NCI-H128 (cell line): Measurements from ENCODE around the gene STK32A.

Source experiments
- DNase-seq: peaks from one replicate; lab custom pipeline; 2025; ENCODE audit not compliant: unreplicated experiment; lab: John Stamatoyannopoulos, UW

The STK32A gene

GRCh38 chr5:147413266-147413665, 178.4 kb downstream of the STK32A start:
- no peak for DNase-seq

GRCh38 chr5:147415651-147416050, 180.8 kb downstream of the STK32A start:
- no peak for DNase-seq

GRCh38 chr5:147417135-147417813, 182.4 kb downstream of the STK32A start:
- peak; percentile 63 for DNase-seq

- DNase-seq, result no peak
Measured at GRCh38 chr5:147418613-147419012, 183.8 kb downstream of the STK32A start.

GRCh38 chr5:147426640-147427327, 192.0 kb downstream of the STK32A start:
- DNase-seq, result no peak

- DNase-seq, result no peak
Measured at GRCh38 chr5:147427521-147428401, 192.9 kb downstream of the STK32A start.

- no peak for DNase-seq
Measured at GRCh38 chr5:147430628-147431027, 195.8 kb downstream of the STK32A start.

GRCh38 chr5:147431586-147431985, 196.8 kb downstream of the STK32A start:
- no peak for DNase-seq

- DNase-seq, result no peak
Measured at GRCh38 chr5:147432323-147432722, 197.5 kb downstream of the STK32A start.

GRCh38 chr5:147434049-147434448, 199.2 kb downstream of the STK32A start:
- no peak for DNase-seq

- DNase-seq, result no peak
Measured at GRCh38 chr5:147436596-147436995, 201.8 kb downstream of the STK32A start.

- DNase-seq, result no peak
Measured at GRCh38 chr5:147437161-147437596, 202.4 kb downstream of the STK32A start.
